Measurements from ENCODE around the gene CRHBP. TPM values are rescaled to one million over a fixed set of nuclear protein-coding genes. Genes with fewer than 3 reads are reported as not detected.

The CRHBP gene
- total and polyA plus RNA-seq, 9 of the 15 experiments (the other 6 are each of a cell fraction or from before 2014, with no cell fraction given) = not detected

DNA sequence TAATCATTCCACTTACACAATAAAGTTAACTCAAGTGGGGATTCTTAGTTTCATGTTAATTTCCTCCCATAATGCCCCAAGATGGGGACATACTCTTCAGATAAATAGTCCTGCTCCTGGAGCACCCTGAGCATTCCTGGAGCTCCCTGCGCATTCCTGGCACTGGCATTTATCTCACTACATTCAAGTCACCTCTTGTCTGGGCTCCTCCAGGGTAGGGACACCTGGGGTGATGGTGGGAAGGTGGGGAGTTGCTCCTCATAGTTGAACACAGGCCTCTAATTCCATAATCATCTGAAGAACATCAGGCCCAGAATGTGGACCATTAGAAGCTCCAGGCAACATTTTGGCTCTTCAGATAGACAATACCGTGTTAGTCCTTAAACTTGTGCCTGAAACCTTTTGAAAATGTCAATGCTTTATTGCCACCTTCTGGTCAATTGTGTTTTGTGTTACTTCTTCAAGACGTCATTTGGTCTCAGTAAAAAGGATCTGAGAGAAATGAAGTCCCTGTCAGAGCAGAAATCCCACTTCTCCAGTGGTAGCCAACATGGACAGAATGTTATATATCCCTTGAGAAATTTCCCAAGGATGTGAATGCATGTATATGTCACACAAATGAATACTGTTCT lies 63.2 kb downstream of the CRHBP start (continued):
- TF ChIP-seq, protein P1, sequence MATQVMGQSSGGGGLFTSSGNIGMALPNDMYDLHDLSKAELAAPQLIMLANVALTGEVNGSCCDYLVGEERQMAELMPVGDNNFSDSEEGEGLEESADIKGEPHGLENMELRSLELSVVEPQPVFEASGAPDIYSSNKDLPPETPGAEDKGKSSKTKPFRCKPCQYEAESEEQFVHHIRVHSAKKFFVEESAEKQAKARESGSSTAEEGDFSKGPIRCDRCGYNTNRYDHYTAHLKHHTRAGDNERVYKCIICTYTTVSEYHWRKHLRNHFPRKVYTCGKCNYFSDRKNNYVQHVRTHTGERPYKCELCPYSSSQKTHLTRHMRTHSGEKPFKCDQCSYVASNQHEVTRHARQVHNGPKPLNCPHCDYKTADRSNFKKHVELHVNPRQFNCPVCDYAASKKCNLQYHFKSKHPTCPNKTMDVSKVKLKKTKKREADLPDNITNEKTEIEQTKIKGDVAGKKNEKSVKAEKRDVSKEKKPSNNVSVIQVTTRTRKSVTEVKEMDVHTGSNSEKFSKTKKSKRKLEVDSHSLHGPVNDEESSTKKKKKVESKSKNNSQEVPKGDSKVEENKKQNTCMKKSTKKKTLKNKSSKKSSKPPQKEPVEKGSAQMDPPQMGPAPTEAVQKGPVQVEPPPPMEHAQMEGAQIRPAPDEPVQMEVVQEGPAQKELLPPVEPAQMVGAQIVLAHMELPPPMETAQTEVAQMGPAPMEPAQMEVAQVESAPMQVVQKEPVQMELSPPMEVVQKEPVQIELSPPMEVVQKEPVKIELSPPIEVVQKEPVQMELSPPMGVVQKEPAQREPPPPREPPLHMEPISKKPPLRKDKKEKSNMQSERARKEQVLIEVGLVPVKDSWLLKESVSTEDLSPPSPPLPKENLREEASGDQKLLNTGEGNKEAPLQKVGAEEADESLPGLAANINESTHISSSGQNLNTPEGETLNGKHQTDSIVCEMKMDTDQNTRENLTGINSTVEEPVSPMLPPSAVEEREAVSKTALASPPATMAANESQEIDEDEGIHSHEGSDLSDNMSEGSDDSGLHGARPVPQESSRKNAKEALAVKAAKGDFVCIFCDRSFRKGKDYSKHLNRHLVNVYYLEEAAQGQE (IDR thresholded peaks at IDR 0.05; ENCODE audit: borderline replicate concordance) = peak; percentile 79
- TF ChIP-seq, protein P1 (CRISPR knock-in tag; IDR thresholded peaks at IDR 0.05; ENCODE audit: low read depth) = no peak
- TF ChIP-seq CTCF (IDR thresholded peaks at IDR 0.05 in 2 of 3, conservative IDR thresholded peaks at IDR 0.05 in 1 of 3; ENCODE audit: insufficient read depth in 2 of 3, low read depth in 1 of 3, low read length in 3 of 3) (peak; percentile 33 to 64 (median 47); a peak in 4 of 6 replicates), RAD21 (CRISPR knock-in tag; conservative IDR thresholded peaks at IDR 0.05 in 1 of 2, IDR thresholded peaks at IDR 0.05 in 1 of 2) (peak; percentile 82 to 83)

Data from K562 (cell line).